GM19023 (cell line): Measurements from ENCODE around the gene SLC5A5.

Experiments used
- ATAC-seq: cut with Tn5 transposase; IDR thresholded peaks from one replicate; pipeline ENCODE4 v1.9.1; 2021; ENCODE audit warnings: mild to moderate bottlenecking, moderate library complexity; ENCODE audit not compliant: unreplicated experiment

SLC5A5 gene

GRCh38 chr19:17871878-17872250, at the start of gene SLC5A5:
Gene SLC5A5, plus strand, starts transcription at chr19:17871945. Its CDS starts 375 bp downstream, at chr19:17872320.
- ATAC-seq: no peak

DNA sequence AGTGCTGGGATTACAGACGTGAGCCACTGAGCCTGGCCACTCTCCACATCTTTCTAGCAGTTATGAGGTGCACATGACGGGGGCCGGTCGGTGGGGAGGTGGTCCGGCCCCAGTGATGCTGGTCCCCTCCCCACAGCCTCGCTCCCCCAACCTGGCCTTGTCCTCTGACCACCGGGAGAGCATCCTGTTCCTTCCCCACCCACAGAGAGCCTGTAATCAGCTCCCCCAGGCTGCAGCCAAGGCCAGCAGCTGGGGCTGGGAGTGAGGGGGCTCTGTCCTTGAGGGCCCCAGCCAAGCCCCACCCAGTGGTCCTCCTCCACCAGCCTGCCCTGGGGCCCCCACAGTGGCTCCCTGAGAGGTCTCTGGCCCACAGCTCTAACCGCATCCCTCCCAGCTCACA, 47.4 kb upstream of the SLC5A5 start:
- ATAC-seq: no peak

- no peak for ATAC-seq
Observed at GRCh38 chr19:17826508-17827056, 45.2 kb upstream of the SLC5A5 start.

DNA sequence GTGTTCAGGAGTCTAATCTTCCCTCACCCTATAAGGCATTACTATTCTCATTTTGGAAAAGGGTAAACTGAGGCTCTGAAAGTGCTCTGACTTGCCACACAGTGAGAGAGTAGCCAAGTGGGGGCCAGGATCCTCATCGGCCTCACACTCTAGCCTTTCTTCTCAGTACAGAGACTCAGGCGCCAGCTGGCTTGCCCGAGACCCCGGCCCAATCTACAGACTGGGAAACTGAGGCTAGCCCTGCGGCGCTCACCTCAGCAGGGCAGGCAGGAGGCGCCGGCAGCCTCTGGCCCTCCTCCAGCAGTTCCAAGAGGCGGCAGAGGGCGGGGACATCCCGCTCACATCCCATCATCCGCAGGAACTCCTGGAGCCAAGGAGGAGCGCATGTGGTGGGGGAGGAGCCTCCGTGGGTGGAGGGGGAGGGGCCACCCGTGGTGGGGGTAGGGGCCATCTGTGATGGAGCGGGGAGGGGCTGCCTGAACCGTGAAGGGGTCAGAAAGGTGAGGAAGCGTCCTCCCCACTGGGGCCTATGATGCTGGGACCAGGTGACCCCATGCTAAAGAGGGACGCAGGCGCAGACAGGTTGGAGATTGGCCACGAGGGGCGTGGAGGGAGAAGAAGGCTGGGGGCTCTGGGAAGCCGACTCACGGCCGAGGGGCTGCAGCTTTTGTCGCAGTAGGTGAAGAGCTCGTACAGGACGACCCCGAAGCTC, 41.7 kb upstream of the SLC5A5 start:
- no peak for ATAC-seq

- ATAC-seq: no peak
Observed at GRCh38 chr19:17830567-17831418, 41.0 kb upstream of the SLC5A5 start.

DNA sequence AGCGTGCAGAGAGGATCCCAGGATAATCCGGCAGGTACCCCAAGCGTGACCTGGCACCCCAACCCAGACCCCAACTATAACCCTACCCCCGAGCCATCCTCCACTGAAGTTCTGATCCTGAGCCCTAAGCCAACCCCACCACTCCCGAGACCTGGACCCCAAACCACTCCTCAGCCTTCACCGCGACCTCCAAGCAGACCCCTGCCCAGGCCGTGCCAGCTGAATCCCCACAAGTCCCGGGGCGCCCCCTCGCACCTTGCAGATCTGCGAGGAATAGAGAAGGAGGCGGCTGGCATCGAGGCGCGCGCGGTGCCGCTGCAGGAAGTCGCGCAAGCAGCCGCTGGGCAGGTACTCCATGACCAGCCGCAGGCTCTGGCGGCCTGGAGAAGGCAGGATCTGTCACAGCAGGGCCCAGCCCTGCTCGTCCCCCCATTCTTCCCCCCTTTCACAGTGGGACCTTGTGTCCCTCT, 40.3 kb upstream of the SLC5A5 start:
- no peak for ATAC-seq

GRCh38 chr19:17832443-17833208, 39.1 kb upstream of the SLC5A5 start:
- ATAC-seq: no peak

GRCh38 chr19:17834350-17835181, 37.2 kb upstream of the SLC5A5 start:
- ATAC-seq: no peak

- no peak for ATAC-seq
Observed at GRCh38 chr19:17835182-17836006, 36.4 kb upstream of the SLC5A5 start.

GRCh38 chr19:17836530-17836929, 35.2 kb upstream of the SLC5A5 start:
- ATAC-seq: no peak

DNA sequence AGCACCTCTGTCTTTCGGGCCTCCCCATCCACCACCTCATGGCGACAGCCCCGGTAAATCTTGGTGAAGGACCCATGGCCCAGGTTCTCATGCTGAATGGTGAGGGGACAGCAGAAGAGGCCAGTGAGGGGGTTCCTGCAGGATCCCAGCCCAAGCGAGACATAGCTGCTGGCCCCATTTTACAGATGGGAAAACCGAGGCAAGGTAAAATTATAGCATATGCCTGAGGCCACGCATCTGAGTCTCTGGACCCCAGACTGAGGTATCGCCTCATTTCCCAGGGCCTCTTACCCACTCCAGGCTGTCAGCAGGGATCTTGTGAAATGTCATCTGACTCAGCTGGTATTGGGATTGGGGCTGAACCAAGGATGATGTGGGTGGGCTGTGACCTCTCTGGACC, 33.8 kb upstream of the SLC5A5 start:
- no peak for ATAC-seq

DNA sequence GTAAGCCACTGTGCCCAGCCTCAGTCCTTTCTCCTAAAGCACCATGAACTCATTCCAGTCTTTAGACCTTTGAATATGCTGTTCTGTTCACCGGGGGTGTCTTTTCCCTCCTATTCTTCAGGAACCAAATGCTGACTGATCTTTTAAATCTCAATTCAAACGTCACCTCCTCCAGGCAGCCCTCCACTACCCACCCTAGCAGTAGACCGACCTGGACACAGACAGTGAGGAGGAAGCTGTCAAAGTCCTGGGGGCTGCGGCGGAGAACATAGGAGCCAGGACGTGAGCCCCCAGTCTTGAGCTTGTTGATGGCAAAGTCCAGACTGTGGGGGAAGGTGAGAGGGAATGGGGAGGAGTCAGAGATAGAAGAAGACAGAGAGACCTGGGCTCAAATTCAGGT, 31.7 kb upstream of the SLC5A5 start:
- ATAC-seq: no peak

- no peak for ATAC-seq
Observed at GRCh38 chr19:17841371-17841809, 30.4 kb upstream of the SLC5A5 start.

- no peak for ATAC-seq
Observed at GRCh38 chr19:17841810-17842662, 29.7 kb upstream of the SLC5A5 start.

- no peak for ATAC-seq
Observed at GRCh38 chr19:17842663-17843291, 29.0 kb upstream of the SLC5A5 start.

- no peak for ATAC-seq
Observed at GRCh38 chr19:17843292-17843827, 28.4 kb upstream of the SLC5A5 start.

- no peak for ATAC-seq
Observed at GRCh38 chr19:17843908-17844490, 27.7 kb upstream of the SLC5A5 start.
